Liver (tissue), 9 donors: ENCODE results near the gene TBC1D9. TPM values are rescaled to one million over a fixed set of nuclear protein-coding genes. Genes with fewer than 3 reads are reported as not detected.

ENCODE experiments used
- DNase-seq: peaks from one replicate; pipeline ENCODE4 v3.0.0-alpha.2; 2017; ENCODE audit warnings: low spot score
- H3K27ac ChIP-seq, 2 donors: one replicate each; pipeline ENCODE4 v1.7.0; 2013; ENCODE audit warnings: inconsistent platforms in 2 of 2, low read length in 2 of 2, control low read depth in 1 of 2, low read depth in 1 of 2, mild to moderate bottlenecking in 1 of 2
- H3K27me3 ChIP-seq, 4 donors: one replicate each; pipeline versions ENCODE4 v1.6.1 to v1.7.0; 2013; ENCODE audit warnings: low read length in 3 of 4, inconsistent platforms in 1 of 4, mild to moderate bottlenecking in 1 of 4, moderate library complexity in 1 of 4; ENCODE audit not compliant: control insufficient read depth in 4 of 4, insufficient read depth in 4 of 4
- H3K36me3 ChIP-seq, 4 donors: one replicate each; pipeline versions ENCODE4 v1.6.1 to v1.7.0; 2013; ENCODE audit warnings: low read length in 3 of 4, mild to moderate bottlenecking in 3 of 4, low read depth in 1 of 4, moderate library complexity in 1 of 4; ENCODE audit not compliant: control insufficient read depth in 4 of 4, insufficient read depth in 3 of 4
- H3K4me1 ChIP-seq, 4 donors: one replicate each; pipeline versions ENCODE4 v1.6.1 to v1.7.0; 2013; ENCODE audit warnings: low read length in 3 of 4, mild to moderate bottlenecking in 3 of 4, moderate library complexity in 1 of 4; ENCODE audit not compliant: control insufficient read depth in 4 of 4, insufficient read depth in 4 of 4
- H3K4me3 ChIP-seq, 3 donors: one replicate each; pipeline versions ENCODE4 v1.6.1 to v1.7.0; 2013; ENCODE audit warnings: low read length in 3 of 3, control low read depth in 1 of 3, low read depth in 1 of 3, mild to moderate bottlenecking in 1 of 3
- H3K9ac ChIP-seq, 2 donors: one replicate each; pipeline ENCODE4 v1.7.0; 2013; ENCODE audit warnings: low read length in 2 of 2, mild to moderate bottlenecking in 2 of 2, moderate library complexity in 2 of 2, control low read depth in 1 of 2, low read depth in 1 of 2
- H3K9me3 ChIP-seq, 4 donors: one replicate each; pipeline versions ENCODE4 v1.6.1 to v1.7.0; 2013; ENCODE audit warnings: low read length in 3 of 4; ENCODE audit not compliant: control insufficient read depth in 4 of 4
- ATF3 ChIP-seq: IDR thresholded peaks from 2 replicates; pipeline ENCODE4 v1.6.1; 2016; ENCODE audit warnings: antibody characterized with exemption
- CTCF ChIP-seq: fragments of 150-350 bp; IDR thresholded peaks from 2 replicates; pipeline ENCODE4 v1.5.1; 2017; ENCODE audit warnings: improper control_type of control experiment, low read depth, low read length; ENCODE audit not compliant: missing input control
- EGR1 ChIP-seq, 2 donors: IDR thresholded peaks; 2 replicates each; pipeline ENCODE4 v1.6.1; 2016 to 2018; ENCODE audit warnings: antibody characterized with exemption in 2 of 2, low read depth in 2 of 2
- FOXA1 ChIP-seq: IDR thresholded peaks from 2 replicates; pipeline ENCODE4 v1.6.1; 2016; ENCODE audit warnings: antibody characterized with exemption
- FOXA2 ChIP-seq: IDR thresholded peaks from 2 replicates; pipeline ENCODE4 v1.6.1; 2016; ENCODE audit warnings: antibody characterized with exemption
- GABPA ChIP-seq, 2 donors: IDR thresholded peaks in 1 of 2; conservative IDR thresholded peaks in 1 of 2; 2 replicates each; pipeline ENCODE4 v1.6.1; 2016; ENCODE audit warnings: antibody characterized with exemption in 2 of 2, mild to moderate bottlenecking in 1 of 2, moderate library complexity in 1 of 2
- HNF4A ChIP-seq, 2 donors: conservative IDR thresholded peaks; 2 replicates each; pipeline ENCODE4 v1.6.1; 2016; ENCODE audit warnings: antibody characterized with exemption in 2 of 2, mild to moderate bottlenecking in 2 of 2
- HNF4G ChIP-seq: IDR thresholded peaks from 2 replicates; pipeline ENCODE4 v1.6.1; 2016; ENCODE audit warnings: antibody characterized with exemption
- JUND ChIP-seq, 2 donors: IDR thresholded peaks; 2 replicates each; pipeline ENCODE4 v1.6.1; 2016; ENCODE audit warnings: antibody characterized with exemption in 2 of 2
- NR2F2 ChIP-seq: IDR thresholded peaks from 2 replicates; pipeline ENCODE4 v1.6.1; 2016; ENCODE audit warnings: antibody characterized with exemption
- RAD21 ChIP-seq, 2 donors: IDR thresholded peaks; 2 replicates each; pipeline ENCODE4 v1.6.1; 2016; ENCODE audit warnings: antibody characterized with exemption in 2 of 2, mild to moderate bottlenecking in 2 of 2
- RXRA ChIP-seq, 2 donors: IDR thresholded peaks; 2 replicates each; pipeline ENCODE4 v1.6.1; 2017 to 2018; ENCODE audit warnings: antibody characterized with exemption in 2 of 2, mild to moderate bottlenecking in 1 of 2
- TAF1 ChIP-seq: conservative IDR thresholded peaks from 2 replicates; pipeline ENCODE4 v1.6.1; 2016; ENCODE audit warnings: antibody characterized with exemption, mild to moderate bottlenecking
- YY1 ChIP-seq: IDR thresholded peaks from 2 replicates; pipeline ENCODE4 v1.6.1; 2016; ENCODE audit warnings: antibody characterized with exemption, mild to moderate bottlenecking
- WGBS: extraction: QIAGEN DNeasy Blood & Tissue Kit; methylation state at CpG from one replicate; pipeline ENCODE4 v1.1.7; 2013; 5-methylcytosine and 5-hydroxymethylcytosine counted together
- polyA plus RNA-seq, 2 donors: library from polyadenylated mRNA; stranded (reverse) in 1 of 2; unstranded in 1 of 2; fragments of 200-250 nt in 1 of 2; fragments of >200 nt in 1 of 2; fragmentation: Nextera tagmentation in 1 of 2; extraction: Ambion mirVana in 1 of 2; gene quantifications; one replicate each; pipeline versions ENCODE4 v1.2.1 to v1.2.3, GENCODE V29; 2013 to 2015
- total RNA-seq, 2 donors: library from RNA; depleted of rRNA; stranded (reverse); fragments of >200 nt; gene quantifications; one replicate each; pipeline ENCODE4 v1.2.3, GENCODE V29; 2014
- TF ChIP-seq, protein P1 (sequence below): IDR thresholded peaks from 2 replicates; pipeline ENCODE4 v1.6.1; 2016; ENCODE audit warnings: antibody characterized with exemption
- TF ChIP-seq, protein P2 (sequence below): IDR thresholded peaks from 2 replicates; pipeline ENCODE4 v1.6.1; 2016; ENCODE audit warnings: antibody characterized with exemption
- TF ChIP-seq, protein P3 (sequence below): IDR thresholded peaks from 2 replicates; pipeline ENCODE4 v1.6.1; 2016; ENCODE audit warnings: antibody characterized with exemption, mild to moderate bottlenecking
- donor health status: healthy.
- donor health status: healthy.
- donor health status: healthy.
- donor health status: healthy.
- donor health status: healthy.

TBC1D9 gene
- total and polyA plus RNA-seq, 4 donors: 1.4 to 8.5 (median 6.3) TPM

- TF ChIP-seq NR2F2 (no peak), RXRA (IDR thresholded peaks at IDR 0.05) (no peak), HNF4A (conservative IDR thresholded peaks at IDR 0.05) (no peak), TAF1 (no peak), CTCF (no peak)
- TF ChIP-seq, protein P1, sequence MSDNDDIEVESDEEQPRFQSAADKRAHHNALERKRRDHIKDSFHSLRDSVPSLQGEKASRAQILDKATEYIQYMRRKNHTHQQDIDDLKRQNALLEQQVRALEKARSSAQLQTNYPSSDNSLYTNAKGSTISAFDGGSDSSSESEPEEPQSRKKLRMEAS: no peak
Measured at GRCh38 chr4:140640150-140640748, 115.9 kb downstream of the TBC1D9 start (continued).

DNA sequence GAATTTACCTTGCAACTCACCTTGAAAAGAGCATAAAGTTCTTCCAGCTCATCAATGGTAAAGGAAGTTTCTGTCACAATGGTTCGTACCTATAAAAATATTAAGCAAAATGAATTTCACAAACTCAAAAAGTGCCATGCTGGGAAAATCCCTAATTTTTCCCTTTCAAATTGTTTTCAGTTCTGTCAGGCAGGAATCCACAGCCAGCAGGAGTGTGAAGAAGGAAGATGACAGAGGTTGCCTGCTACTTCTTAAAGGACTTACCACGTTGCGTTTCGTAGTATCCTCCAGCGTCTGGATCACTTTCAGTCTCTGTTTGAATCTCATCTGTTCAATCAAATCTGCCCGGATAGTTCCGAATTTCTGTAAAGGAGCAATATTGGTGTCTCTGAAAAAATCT is 117.1 kb downstream of the TBC1D9 start:
- TF ChIP-seq HNF4A (conservative IDR thresholded peaks at IDR 0.05): no peak
- TF ChIP-seq, protein P2, sequence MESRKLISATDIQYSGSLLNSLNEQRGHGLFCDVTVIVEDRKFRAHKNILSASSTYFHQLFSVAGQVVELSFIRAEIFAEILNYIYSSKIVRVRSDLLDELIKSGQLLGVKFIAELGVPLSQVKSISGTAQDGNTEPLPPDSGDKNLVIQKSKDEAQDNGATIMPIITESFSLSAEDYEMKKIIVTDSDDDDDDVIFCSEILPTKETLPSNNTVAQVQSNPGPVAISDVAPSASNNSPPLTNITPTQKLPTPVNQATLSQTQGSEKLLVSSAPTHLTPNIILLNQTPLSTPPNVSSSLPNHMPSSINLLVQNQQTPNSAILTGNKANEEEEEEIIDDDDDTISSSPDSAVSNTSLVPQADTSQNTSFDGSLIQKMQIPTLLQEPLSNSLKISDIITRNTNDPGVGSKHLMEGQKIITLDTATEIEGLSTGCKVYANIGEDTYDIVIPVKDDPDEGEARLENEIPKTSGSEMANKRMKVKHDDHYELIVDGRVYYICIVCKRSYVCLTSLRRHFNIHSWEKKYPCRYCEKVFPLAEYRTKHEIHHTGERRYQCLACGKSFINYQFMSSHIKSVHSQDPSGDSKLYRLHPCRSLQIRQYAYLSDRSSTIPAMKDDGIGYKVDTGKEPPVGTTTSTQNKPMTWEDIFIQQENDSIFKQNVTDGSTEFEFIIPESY: no peak
- no peak for TF ChIP-seq HNF4G
- no peak for TF ChIP-seq RAD21 (IDR thresholded peaks at IDR 0.05)
- TF ChIP-seq, protein P3, sequence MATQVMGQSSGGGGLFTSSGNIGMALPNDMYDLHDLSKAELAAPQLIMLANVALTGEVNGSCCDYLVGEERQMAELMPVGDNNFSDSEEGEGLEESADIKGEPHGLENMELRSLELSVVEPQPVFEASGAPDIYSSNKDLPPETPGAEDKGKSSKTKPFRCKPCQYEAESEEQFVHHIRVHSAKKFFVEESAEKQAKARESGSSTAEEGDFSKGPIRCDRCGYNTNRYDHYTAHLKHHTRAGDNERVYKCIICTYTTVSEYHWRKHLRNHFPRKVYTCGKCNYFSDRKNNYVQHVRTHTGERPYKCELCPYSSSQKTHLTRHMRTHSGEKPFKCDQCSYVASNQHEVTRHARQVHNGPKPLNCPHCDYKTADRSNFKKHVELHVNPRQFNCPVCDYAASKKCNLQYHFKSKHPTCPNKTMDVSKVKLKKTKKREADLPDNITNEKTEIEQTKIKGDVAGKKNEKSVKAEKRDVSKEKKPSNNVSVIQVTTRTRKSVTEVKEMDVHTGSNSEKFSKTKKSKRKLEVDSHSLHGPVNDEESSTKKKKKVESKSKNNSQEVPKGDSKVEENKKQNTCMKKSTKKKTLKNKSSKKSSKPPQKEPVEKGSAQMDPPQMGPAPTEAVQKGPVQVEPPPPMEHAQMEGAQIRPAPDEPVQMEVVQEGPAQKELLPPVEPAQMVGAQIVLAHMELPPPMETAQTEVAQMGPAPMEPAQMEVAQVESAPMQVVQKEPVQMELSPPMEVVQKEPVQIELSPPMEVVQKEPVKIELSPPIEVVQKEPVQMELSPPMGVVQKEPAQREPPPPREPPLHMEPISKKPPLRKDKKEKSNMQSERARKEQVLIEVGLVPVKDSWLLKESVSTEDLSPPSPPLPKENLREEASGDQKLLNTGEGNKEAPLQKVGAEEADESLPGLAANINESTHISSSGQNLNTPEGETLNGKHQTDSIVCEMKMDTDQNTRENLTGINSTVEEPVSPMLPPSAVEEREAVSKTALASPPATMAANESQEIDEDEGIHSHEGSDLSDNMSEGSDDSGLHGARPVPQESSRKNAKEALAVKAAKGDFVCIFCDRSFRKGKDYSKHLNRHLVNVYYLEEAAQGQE: no peak
- no peak for TF ChIP-seq ATF3
- TF ChIP-seq FOXA2: no peak
- no peak for TF ChIP-seq JUND (IDR thresholded peaks at IDR 0.05)
- no peak for TF ChIP-seq YY1
- TF ChIP-seq RXRA (IDR thresholded peaks at IDR 0.05): no peak
- TF ChIP-seq GABPA (IDR thresholded peaks at IDR 0.05 in 1 of 2, conservative IDR thresholded peaks at IDR 0.05 in 1 of 2): no peak
- TF ChIP-seq, protein P1: no peak
- TF ChIP-seq FOXA1: no peak
- TF ChIP-seq EGR1 (IDR thresholded peaks at IDR 0.05; ENCODE audit: low read depth in 2 of 2): no peak
- WGBS: 88% methylated on average over 7 of the region's 7 CpGs
- no peaks in the 10 kb centered on the region for H3K9me3 ChIP-seq
- H3K36me3 ChIP-seq: peaks cover 0 to 5% (median 2%) of the 10 kb centered on the region in 4 donors
- H3K27me3 ChIP-seq: no peaks in the 10 kb centered on the region
- H3K9ac ChIP-seq: no peak overlapping the region
- H3K4me1 ChIP-seq: peaks cover 4 to 41% (median 30%) of the 10 kb centered on the region in 4 donors
- no peak overlapping the region for H3K27ac ChIP-seq
- H3K4me3 ChIP-seq: no peak overlapping the region
- DNase-seq: no peak
